GM21737 (cell line): ENCODE data around the gene MYH3.
A peak's percentile ranks its signal among the peaks of the same experiment; 100 is the strongest.
"Not testable (repeated sequence)": the region's sequence is repeated elsewhere in the genome, so short reads cannot be mapped to it uniquely, and the experiment has no call there.

Experiments
- ATAC-seq: cut with Tn5 transposase; IDR thresholded peaks from one replicate; pipeline ENCODE4 v1.9.1; 2021; ENCODE audit warnings: mild to moderate bottlenecking, moderate library complexity; ENCODE audit not compliant: unreplicated experiment

MYH3 gene

GRCh38 chr17:10657148-10657547 lies at the start of gene MYH3:
MYH3 (minus strand) TSS chr17:10657309; CDS start chr17:10655064, 2,245 bp downstream.
- ATAC-seq = no peak

GRCh38 chr17:10705727-10706126 lies 48.6 kb upstream of the MYH3 start:
- ATAC-seq = no peak

- no peak for ATAC-seq
These were observed 45.5 kb upstream of the MYH3 start for GRCh38 chr17:10702574-10702973.

- no peak for ATAC-seq
These were observed 42.7 kb upstream of the MYH3 start for GRCh38 chr17:10699856-10700255.

GRCh38 chr17:10698096-10698818 lies 41.1 kb upstream of the MYH3 start:
- no peak for ATAC-seq

GRCh38 chr17:10697092-10698081 lies 40.3 kb upstream of the MYH3 start, which contains the start of the genes ADPRM and SCO1:
ADPRM (plus strand) TSS chr17:10697594; CDS start chr17:10704927, 7,333 bp downstream.
SCO1 (minus strand) TSS chr17:10697533; CDS start chr17:10697507, 26 bp downstream.
- ATAC-seq = peak; percentile 93

- not testable (repeated sequence) for ATAC-seq
These were observed 38.8 kb upstream of the MYH3 start for GRCh38 chr17:10695875-10696407.

- ATAC-seq = no peak
These were observed 30.4 kb upstream of the MYH3 start for GRCh38 chr17:10687499-10687898.

- no peak for ATAC-seq
These were observed 26.7 kb upstream of the MYH3 start for GRCh38 chr17:10683853-10684252.

- no peak for ATAC-seq
These were observed 24.8 kb upstream of the MYH3 start for GRCh38 chr17:10681866-10682446.

GRCh38 chr17:10674704-10675103 lies 17.6 kb upstream of the MYH3 start:
- ATAC-seq = no peak

GRCh38 chr17:10673312-10673711 lies 16.2 kb upstream of the MYH3 start:
- ATAC-seq = no peak

GRCh38 chr17:10668775-10669174 lies 11.7 kb upstream of the MYH3 start:
- ATAC-seq = no peak

GRCh38 chr17:10666906-10667305 lies 9.8 kb upstream of the MYH3 start:
- ATAC-seq = no peak

GRCh38 chr17:10664571-10664970 lies 7.5 kb upstream of the MYH3 start:
- ATAC-seq = no peak

- no peak for ATAC-seq
These were observed 6.1 kb upstream of the MYH3 start for GRCh38 chr17:10663231-10663630.

GRCh38 chr17:10661437-10661836 lies 4.3 kb upstream of the MYH3 start:
- ATAC-seq = no peak

GRCh38 chr17:10657879-10658278 lies 770 bp upstream of the MYH3 start:
- no peak for ATAC-seq

GRCh38 chr17:10653987-10654386 lies 3.1 kb downstream of the MYH3 start:
- no peak for ATAC-seq

- ATAC-seq = no peak
These were observed 4.0 kb downstream of the MYH3 start for GRCh38 chr17:10652984-10653659.
